ENCODE measurements around the gene AKT3.

DNA sequence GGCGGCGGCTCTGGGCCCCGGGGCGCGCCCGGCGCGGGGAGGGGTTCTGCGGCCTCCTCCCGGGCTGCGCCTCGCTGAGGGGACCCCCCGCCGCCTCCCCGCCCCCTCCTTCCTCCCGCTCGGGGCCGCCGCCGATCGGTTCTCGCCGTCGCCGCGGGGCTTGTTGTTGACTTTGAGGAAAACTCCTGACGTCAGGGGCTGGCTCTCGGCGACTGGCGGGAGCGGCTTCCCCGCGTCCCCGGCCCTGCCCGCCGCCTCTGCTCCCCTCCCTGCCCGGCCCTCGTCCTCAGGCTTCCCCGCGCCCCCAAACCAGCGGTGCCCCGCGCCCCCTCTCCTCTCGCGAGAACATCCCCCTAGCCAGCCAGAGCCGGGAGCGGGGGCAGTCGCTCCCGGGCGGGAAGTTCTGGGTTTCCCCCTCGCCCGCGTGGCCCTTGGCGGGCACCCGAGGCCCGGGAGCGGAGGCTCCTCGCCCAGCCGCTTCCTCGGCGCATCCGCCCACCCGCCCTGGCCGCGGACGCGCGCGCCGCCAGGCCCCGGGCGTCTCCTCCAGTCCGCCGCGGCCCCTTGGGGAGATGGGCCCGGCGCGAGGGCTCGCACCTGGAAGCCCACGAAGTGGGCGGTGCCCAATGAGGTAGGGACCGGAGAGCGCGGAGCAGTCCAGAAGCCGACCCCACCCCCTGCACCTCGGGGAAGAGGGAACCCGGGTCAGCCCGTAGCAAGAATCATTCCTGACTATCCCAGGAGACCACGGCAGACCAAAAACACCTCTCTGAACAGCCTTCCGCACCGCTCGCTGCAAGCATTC, 611 bp upstream of the AKT3 start:
- TF ChIP-seq, protein P1, sequence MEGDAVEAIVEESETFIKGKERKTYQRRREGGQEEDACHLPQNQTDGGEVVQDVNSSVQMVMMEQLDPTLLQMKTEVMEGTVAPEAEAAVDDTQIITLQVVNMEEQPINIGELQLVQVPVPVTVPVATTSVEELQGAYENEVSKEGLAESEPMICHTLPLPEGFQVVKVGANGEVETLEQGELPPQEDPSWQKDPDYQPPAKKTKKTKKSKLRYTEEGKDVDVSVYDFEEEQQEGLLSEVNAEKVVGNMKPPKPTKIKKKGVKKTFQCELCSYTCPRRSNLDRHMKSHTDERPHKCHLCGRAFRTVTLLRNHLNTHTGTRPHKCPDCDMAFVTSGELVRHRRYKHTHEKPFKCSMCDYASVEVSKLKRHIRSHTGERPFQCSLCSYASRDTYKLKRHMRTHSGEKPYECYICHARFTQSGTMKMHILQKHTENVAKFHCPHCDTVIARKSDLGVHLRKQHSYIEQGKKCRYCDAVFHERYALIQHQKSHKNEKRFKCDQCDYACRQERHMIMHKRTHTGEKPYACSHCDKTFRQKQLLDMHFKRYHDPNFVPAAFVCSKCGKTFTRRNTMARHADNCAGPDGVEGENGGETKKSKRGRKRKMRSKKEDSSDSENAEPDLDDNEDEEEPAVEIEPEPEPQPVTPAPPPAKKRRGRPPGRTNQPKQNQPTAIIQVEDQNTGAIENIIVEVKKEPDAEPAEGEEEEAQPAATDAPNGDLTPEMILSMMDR (IDR thresholded peaks at IDR 0.05): no peak
- TF ChIP-seq POLR2A (IDR thresholded peaks at IDR 0.05) (peak in 3 of 4 donors; percentile 20 to 41 (median 27)), POLR2AphosphoS5 (IDR thresholded peaks at IDR 0.05) (peak in 1 of 2 donors; percentile 15), EP300 (IDR thresholded peaks at IDR 0.05) (no peak)

Data from upper lobe of left lung (tissue), 4 donors.